ENCODE data around the gene RIC8A. TPM values are rescaled to one million over a fixed set of nuclear protein-coding genes. Genes with fewer than 3 reads are reported as not detected.

RIC8A gene
- total RNA-seq, 1 experiment from 2014 or later: 180 TPM

GRCh38 chr11:250274-250673 is 42.8 kb downstream of the RIC8A start:
- Histone ChIP-seq H3K9ac (ENCODE audit: low read length) (no peak overlapping the region), H3K9me3 (ENCODE audit: low read length) (no peaks in the 10 kb centered on the region), H3K79me2 (ENCODE audit: low read length) (no peaks in the 10 kb centered on the region), H3K27me3 (ENCODE audit: low read length) (no peaks in the 10 kb centered on the region), H3F3A (ENCODE audit: low read length, unreplicated experiment) (no peaks in the 10 kb centered on the region), H3K27ac (ENCODE audit: low read length) (no peak overlapping the region), H4K20me1 (ENCODE audit: low read length) (no peaks in the 10 kb centered on the region), H3K4me3 (ENCODE audit: low read length) (no peak overlapping the region), H2AFZ (ENCODE audit: low read length) (no peak overlapping the region), H3K4me1 (ENCODE audit: insufficient read depth, low read length) (no peaks in the 10 kb centered on the region), H3K9me2 (replicated peaks; ENCODE audit: low read length) (no peaks in the 10 kb centered on the region), H3K36me3 (ENCODE audit: low read depth, low read length) (peaks cover 50% of the 10 kb centered on the region), H3K4me2 (ENCODE audit: low read length) (no peak overlapping the region)
- no peak for TF ChIP-seq EZH2 (IDR thresholded peaks at IDR 0.05; ENCODE audit: low read length, unreplicated experiment)
- no peak for TF ChIP-seq CTCF (conservative IDR thresholded peaks at IDR 0.05; ENCODE audit: low read depth, low read length)
- no peak for TF ChIP-seq EZH2phosphoT487 (IDR thresholded peaks at IDR 0.05; ENCODE audit: borderline replicate concordance, low read length)
- no TSS peak for BruUV-seq (replicated peaks)
- intact Hi-C loops (cut with micrococcal nuclease): no loop called here
- ChIA-PET POLR2A (ENCODE audit: unreplicated experiment) (no interaction called here), CTCF (interaction anchor here (0.6 to 1.0 kb wide), 4 partner anchors 10 to 112 kb away, joined by 3 to 4 read pairs (median 3); partner anchors contain the start of gene IFITM2)
- ATAC-seq (no peak), DNase-seq (no peak)

- Histone ChIP-seq H3K4me3 (ENCODE audit: low read length) (no peak overlapping the region), H2AFZ (ENCODE audit: low read length) (no peak overlapping the region), H3K4me2 (ENCODE audit: low read length) (no peak overlapping the region), H4K20me1 (ENCODE audit: low read length) (no peaks in the 10 kb centered on the region), H3K9ac (ENCODE audit: low read length) (no peak overlapping the region), H3K36me3 (ENCODE audit: low read depth, low read length) (peaks cover 44% of the 10 kb centered on the region), H3K9me3 (ENCODE audit: low read length) (no peaks in the 10 kb centered on the region), H3K9me2 (replicated peaks; ENCODE audit: low read length) (no peaks in the 10 kb centered on the region), H3K27ac (ENCODE audit: low read length) (no peak overlapping the region), H3K79me2 (ENCODE audit: low read length) (no peaks in the 10 kb centered on the region), H3K27me3 (ENCODE audit: low read length) (no peaks in the 10 kb centered on the region), H3K4me1 (ENCODE audit: insufficient read depth, low read length) (no peaks in the 10 kb centered on the region), H3F3A (ENCODE audit: low read length, unreplicated experiment) (no peaks in the 10 kb centered on the region)
- CTCF ChIA-PET: interaction anchor here (0.6 to 1.0 kb wide), 4 partner anchors 11 to 111 kb away, joined by 3 to 4 read pairs (median 3); partner anchors contain the start of gene IFITM2
- POLR2A ChIA-PET (ENCODE audit: unreplicated experiment): no interaction called here
- no TSS peak for BruUV-seq (replicated peaks)
- intact Hi-C loops (cut with micrococcal nuclease): no loop called here
- ATAC-seq: peak; percentile 60
- TF ChIP-seq EZH2phosphoT487 (IDR thresholded peaks at IDR 0.05; ENCODE audit: borderline replicate concordance, low read length): no peak
- no peak for TF ChIP-seq EZH2 (IDR thresholded peaks at IDR 0.05; ENCODE audit: low read length, unreplicated experiment)
- peak; percentile 72 for TF ChIP-seq CTCF (conservative IDR thresholded peaks at IDR 0.05; ENCODE audit: low read depth, low read length)
- peak; percentile 50 for DNase-seq
Measured at GRCh38 chr11:250740-251299, 43.3 kb downstream of the RIC8A start.

- H3K4me3 ChIP-seq (ENCODE audit: low read length): no peak overlapping the region
- ATAC-seq (no peak), DNase-seq (no peak)
- CTCF ChIA-PET: no interaction called here
- no peaks in the 10 kb centered on the region for H3F3A ChIP-seq (ENCODE audit: low read length, unreplicated experiment)
- TF ChIP-seq CTCF (conservative IDR thresholded peaks at IDR 0.05; ENCODE audit: low read depth, low read length) (no peak), EZH2 (IDR thresholded peaks at IDR 0.05; ENCODE audit: low read length, unreplicated experiment) (no peak), EZH2phosphoT487 (IDR thresholded peaks at IDR 0.05; ENCODE audit: borderline replicate concordance, low read length) (no peak)
- H4K20me1 ChIP-seq (ENCODE audit: low read length): no peaks in the 10 kb centered on the region
- no TSS peak for BruUV-seq (replicated peaks)
- H3K27me3 ChIP-seq (ENCODE audit: low read length): no peaks in the 10 kb centered on the region
- no peaks in the 10 kb centered on the region for H3K9me2 ChIP-seq (replicated peaks; ENCODE audit: low read length)
- no peaks in the 10 kb centered on the region for H3K4me1 ChIP-seq (ENCODE audit: insufficient read depth, low read length)
- H3K27ac ChIP-seq (ENCODE audit: low read length): no peak overlapping the region
- peaks cover 39% of the 10 kb centered on the region for H3K36me3 ChIP-seq (ENCODE audit: low read depth, low read length)
- no peak overlapping the region for H3K9ac ChIP-seq (ENCODE audit: low read length)
- no peaks in the 10 kb centered on the region for H3K79me2 ChIP-seq (ENCODE audit: low read length)
- no peak overlapping the region for H3K4me2 ChIP-seq (ENCODE audit: low read length)
- intact Hi-C loops (cut with micrococcal nuclease): no loop called here
- H2AFZ ChIP-seq (ENCODE audit: low read length): no peak overlapping the region
- POLR2A ChIA-PET (ENCODE audit: unreplicated experiment): no interaction called here
- H3K9me3 ChIP-seq (ENCODE audit: low read length): no peaks in the 10 kb centered on the region
Measured at GRCh38 chr11:251550-251949, 44.0 kb downstream of the RIC8A start.

Data from PC-3 (cell line).